Lung microvascular endothelial cell (primary cell): Measurements from ENCODE around the gene SLC46A1. TPM values are rescaled to one million over a fixed set of nuclear protein-coding genes. Genes with fewer than 3 reads are reported as not detected.
A peak's percentile ranks its signal among the peaks of the same experiment; 100 is the strongest.
"Not testable (repeated sequence)": the region's sequence is repeated elsewhere in the genome, so short reads cannot be mapped to it uniquely, and the experiment has no call there.

ENCODE experiments used
- DNase-seq, 2 donors: peaks; one replicate each; pipeline versions ENCODE4 v3.0.0 to v3.0.0-alpha.2; 2010; ENCODE audit warnings: low read depth in 2 of 2
- total RNA-seq: library from RNA; depleted of rRNA; stranded (reverse); fragments of >200 nt; gene quantifications from 2 replicates; pipeline ENCODE4 v1.2.1, GENCODE V29; 2014

The SLC46A1 gene
- 0.44 and 0.60 TPM in 2 replicates for total RNA-seq

DNA sequence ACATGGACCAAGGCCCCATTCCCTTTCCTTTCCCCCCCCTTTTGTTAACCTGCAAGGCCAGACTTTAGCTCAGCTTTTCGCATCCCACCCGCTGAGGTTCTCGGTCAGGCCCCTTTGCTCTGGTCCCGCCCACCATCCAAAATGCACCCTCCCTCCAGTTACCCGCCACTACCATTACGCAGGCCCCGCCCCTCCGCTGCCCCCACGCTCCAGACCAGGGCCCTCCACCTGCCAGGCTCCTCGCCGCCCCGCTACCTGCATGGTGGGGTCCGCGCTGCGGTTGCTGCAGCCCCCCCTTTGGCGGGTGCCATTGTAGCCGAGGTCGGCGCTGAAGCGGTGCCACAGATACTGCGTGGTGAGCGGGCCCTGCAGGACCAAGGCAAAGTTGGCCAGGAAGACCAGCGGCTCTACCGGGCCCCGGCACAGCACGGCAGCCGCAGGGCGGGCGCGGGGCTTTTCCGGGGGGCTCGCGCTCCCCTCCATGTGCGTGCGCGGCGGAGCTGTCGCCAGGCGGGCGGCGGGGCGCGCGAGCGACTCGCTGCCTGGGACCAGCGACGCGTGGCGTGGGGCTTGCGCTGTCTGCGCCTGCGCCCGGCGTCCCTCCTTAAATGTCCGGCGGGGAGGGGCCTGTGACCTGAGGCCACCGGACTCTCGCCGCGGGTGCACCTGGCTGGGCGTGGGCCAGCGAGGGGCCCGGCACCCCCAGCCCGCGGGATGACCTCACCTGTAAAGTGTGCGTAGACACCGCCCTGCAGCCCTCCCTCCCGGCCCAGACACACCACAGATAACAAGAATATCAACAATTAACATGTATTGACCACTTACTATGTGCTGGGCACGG, at the start of gene SLC46A1:
Gene SLC46A1, minus strand, starts transcription at position 581 of the 841 bp plus-strand sequence. Its CDS starts 98 bp downstream, at position 483.
- DNase-seq, result peak in 1 of 2 donors; percentile 28

DNA sequence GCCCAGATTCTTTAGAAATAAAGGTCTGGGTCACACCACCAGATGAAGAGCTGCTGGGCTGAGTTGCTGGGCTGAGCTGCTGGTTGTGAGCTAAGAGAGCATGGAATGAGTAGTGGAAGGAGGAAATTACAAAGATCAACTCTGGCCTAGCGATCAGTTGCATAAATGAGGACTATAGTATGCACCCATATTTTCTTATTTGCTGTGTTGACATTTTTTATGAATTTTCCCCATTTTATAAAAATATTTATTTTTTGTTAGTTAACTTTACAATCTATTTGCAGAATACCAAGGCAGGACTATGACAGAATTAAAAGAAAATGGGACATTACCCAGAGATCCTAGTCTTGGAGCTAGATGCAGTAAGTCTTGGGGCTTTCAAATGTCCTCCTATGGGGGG, 43.8 kb upstream of the SLC46A1 start:
- DNase-seq, result no peak

DNA sequence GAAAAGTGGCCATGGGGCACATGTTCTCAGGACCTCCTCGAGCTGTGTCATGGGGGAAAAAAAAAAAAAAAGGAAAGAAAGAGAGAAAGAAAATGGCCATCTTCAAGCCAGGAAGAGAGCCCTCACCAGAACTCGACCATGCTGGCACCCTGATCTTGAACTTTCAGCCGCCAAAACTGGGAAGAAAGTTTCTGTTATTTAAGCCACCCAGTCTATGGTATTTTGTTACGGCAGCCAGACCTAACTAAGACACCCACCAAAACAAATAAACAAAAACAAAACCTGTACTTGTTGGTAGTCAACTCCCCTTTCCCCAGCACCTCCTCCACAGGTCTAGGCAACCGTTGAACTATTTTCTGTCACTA, 41.4 kb upstream of the SLC46A1 start:
- DNase-seq, result no peak

DNA sequence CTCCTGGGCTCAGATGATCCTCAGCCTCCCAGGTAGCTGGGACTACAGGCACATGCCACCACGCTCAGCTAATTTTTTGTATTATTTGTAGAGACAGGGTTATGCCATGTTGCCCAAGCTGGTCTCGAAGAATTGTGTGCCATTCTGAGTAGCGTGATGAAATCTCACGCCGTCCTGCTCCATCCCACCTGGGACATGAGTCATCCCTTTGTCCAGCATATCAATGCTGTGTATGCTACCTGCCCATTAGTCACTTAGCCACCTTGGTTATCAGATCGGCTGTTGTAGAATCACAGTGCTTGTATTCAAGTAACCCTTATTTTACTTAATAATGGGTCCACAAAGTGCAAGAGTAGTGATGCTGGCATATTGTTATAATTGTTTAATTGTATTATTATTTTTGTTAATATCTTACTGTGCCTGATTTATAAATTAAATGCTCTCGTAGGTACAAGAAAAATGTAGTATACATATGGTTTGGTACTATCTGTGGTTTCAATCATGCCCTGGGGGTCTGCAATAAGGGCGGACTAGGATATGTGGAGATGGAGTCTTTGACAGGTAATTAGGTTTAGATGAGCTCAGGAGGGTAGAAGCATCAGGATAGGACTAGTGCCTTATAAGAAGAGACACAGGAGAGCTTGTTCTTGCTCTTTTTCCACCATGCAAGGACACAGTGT, 40.8 kb upstream of the SLC46A1 start:
- DNase-seq, result no peak

DNA sequence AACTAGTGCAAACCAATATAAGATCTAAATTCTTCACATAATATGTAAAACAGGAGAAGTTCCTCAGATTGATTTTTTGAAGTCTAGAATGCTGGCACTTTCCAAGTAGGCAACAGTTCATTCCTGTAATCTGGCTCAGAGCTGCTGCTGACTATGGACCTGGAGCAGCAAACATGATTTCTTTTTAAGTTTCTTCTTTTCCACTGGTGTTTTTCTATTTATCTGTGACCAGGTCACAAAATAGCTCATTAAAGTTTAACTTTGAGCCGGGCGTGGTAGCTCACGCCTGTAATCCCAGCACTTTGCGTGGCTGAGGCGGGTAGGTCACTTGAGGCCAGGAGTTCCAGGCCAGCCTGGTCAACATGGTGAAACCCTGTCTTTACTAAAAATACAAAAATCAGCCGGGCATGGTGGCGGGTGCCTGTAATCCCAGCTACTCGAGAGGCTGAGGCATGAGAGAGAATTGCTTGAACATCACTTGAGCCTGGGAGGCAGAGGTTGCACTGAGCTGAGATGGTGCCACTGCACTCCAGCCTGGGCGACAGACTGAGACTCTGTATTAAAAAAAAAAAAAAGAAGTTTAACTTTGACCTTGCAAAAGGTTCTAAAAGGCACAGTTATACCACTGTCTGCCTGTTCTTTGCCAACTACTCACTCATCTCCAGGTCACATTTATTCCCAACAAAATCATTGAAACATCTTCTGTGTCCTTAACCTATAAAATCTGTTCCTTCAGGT, 38.1 kb upstream of the SLC46A1 start:
- DNase-seq, result no peak

DNA sequence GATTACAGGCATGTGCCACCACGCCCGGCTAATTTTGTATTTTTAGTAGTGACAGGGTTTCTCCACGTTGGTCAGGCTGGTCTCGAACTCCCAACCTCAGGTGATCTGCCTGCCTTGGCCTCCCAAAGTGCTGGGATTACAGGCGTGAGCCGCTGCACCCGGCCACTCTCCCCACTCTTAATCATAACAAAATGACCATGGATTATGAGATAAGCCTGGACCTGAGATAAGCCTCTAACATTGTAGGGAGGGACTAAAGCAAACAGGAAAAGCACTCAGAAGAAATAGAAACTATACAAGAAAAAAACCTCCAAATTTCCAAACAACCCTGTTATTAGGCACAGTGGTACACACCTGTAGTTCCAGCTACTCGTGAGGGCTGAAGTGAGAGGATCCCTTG, 28.3 kb upstream of the SLC46A1 start:
- DNase-seq, result not testable (repeated sequence)

DNA sequence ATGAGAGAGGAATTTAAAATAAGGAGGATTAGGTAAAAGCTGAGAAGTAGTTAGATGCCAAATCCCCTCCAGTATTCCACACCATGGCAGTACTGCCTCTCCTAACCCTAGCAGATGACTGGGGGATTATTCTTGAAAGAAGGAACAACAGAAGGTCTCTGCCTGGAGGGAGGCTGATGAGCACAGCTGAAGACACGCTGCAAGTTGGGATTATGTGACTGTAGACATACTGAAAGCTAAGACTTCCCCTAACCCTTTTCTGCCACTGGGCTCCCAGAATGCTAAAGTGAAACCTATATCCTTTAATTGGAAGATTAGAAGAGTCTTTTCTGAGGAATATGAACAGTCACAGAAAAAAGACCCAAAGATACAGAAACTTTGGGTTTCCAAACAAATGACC, 27.7 kb upstream of the SLC46A1 start:
- no peak for DNase-seq

DNA sequence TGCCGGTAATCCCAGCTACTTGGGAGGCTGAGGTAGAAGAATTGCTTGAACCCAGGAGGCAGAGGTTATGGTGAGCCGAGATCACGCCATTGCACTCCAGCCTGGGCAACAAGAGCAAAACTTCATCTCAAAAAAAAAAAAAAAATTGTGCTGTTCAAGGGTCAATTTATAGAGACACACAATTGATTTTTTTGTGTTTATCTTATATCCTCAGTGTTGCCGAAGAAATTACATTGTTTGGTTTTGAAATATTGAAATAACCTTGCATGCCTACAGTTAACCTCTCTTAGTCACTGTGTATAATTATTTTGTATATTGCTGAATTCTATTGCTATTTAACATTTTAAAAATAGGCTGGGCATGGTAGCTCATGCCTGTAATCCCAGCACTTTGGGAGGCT, 22.0 kb upstream of the SLC46A1 start:
- DNase-seq, result not testable (repeated sequence)

DNA sequence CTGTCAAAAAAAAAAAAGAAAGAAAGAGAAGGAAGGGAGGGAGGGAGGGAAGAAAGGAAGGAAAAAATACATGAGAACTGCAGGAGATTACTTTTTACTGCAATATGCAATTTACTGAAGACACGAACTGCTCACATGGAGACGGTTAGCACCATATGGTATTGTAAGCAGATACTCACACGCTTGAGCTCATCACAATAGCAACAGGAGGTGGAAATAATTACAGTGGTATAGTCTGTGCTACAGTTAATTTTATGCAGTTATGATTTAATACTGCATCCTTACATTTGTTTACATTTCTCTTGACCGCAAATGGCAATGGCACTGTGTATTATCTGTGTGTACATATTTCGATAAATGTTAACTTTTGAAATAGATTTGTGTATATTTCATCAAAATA, 21.4 kb upstream of the SLC46A1 start:
- DNase-seq, result no peak

DNA sequence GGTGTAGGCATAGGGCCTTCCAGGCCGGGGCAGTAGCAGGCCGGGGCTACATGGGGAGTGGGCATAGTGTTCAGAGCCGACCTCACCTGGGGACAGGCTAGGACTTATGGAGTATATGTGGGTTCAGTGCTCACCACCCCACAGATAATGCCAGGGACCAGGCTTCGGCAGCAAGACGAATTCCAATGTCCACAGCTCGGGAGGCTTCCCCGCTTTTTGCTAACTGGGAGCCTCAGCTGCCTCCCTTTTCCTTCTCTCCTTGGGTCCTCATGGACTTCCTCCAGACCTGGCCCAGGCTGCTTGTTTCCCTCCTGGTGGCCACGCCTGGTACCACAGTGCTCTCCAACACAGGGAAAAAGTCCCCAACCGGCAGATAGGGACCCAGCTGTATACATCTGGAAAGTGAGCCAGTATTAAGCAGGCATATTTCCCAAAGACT, 20.1 kb upstream of the SLC46A1 start:
- DNase-seq, result no peak

DNA sequence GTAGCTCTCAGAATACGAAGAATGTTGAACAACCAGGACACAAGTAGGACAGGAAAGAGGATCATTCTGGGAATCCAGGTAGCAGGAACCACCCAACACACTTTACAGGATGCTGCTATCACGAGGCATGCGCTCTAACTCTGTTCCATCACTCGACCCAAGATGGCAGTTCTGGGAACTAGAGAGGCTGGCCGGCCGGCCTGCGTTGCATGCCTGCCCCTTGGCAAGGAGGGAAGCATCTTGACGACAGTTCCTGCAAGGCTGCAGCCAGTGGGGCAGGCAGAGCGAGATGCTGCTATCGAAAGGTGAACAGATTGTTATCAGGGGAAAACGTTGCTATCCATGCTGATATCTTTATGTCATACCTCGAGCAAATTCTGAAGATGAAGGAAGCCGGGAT, 19.2 kb upstream of the SLC46A1 start:
- no peak for DNase-seq

DNA sequence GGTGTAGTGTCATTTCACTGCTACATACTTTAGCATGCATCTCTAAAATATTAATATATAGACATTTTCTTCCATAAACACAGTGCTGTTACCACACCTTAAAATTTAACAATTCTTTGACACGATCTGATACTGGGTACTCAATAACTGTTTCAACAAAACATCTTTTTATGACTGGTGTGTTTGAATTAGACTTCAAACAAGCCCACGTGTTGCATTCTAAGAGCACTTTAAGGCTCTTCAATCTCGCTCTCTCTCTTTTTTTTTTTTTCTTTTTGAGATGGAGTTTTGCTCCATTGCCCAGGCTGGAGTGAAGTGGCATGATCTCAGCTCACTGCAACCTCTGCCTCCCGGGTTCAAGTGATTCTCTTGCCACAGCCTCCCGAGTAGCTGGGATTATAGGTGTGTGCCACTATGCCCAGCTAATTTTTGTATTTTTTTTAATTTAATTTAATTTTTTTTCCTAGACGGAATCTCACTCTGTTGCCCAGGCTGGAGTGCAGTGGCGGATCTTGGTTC, 15.8 kb upstream of the SLC46A1 start:
- no peak for DNase-seq

DNA sequence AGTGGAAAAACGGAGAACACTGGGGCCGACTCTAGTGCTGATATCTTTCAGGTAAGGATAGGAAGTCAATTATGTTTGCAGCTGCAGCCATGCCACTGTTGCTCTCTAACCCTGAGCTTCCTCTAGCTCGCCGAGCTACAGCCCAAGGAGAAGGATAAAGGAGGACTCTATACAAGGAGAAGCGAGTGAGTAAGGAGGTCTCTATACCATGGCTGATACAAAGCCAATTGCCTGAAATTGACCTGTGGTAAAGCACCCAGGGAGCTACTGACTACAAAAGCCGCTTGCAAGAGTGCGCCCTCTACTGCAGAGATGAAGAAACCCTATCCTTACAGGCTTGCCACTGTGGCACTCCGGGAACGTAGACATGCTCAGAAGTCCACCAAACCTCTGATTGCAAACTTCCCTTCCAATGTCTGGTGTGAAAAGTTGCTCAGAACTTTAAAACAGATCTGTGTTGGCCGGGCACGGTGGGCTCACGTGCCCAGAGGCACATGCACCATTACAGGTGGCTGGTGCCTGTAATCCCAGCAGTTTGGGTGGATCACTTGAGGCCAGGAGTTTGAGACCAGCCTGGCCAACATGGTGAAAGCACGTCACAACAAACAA, 10.8 kb upstream of the SLC46A1 start:
- DNase-seq, result peak; percentile 68 to 73

DNA sequence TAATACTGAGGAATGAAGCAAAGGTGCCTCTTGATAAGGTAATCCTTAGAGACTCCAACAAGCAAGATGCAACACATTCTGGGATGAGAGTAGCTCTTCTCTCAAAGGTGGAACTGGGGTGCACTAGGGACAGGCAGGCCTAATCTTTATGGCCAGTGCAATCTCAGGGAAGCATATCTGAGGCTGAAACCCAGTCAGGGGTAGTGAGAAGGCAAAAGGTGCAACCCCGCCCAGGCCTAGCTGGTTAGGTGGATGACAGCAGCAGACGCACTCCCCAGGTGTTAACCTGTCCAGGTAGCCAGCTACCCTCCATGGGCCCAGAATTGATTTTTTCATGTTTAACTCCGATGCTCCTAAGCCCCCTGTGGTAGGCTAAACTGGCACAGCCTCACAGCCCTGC, 9.9 kb upstream of the SLC46A1 start:
- DNase-seq, result no peak

DNA sequence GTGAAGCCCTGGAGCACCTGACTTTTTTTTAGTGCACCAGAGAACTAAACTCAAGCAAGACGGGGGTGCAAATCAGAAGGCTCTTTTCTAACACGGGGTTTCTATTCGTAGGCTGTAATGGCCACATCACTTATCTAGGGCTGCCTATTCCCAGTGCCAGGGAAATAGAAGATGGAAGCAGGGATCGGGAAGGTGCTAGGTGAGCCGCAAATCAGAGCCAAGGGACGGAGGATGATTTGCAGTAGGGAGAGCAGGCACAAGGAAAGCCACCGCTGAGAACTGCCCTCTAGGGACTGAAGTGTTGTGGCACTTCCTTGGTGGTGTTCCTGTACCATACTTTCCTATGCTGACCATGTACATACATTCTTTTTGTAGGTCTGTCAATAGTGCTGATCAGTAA, 7.8 kb upstream of the SLC46A1 start:
- DNase-seq, result no peak

DNA sequence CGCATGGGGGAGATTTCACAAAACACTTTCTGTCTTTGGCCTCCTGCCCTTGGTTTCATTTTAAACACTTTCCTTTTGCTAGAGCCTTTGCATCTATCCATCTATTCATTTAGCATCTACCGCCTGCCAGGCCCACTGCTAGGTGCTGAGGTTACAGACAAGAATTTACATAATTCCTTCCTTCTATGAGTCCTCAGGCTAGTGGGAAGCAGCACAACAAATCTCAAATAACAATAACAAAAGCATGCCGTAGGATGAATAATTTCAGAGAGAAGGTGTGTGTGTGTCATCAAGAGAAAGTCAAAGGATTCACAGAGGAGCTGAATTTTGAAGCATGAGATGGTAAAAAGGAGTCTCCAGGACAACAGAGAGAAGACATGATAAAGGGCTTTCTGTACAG, 6.1 kb upstream of the SLC46A1 start:
- DNase-seq, result no peak

DNA sequence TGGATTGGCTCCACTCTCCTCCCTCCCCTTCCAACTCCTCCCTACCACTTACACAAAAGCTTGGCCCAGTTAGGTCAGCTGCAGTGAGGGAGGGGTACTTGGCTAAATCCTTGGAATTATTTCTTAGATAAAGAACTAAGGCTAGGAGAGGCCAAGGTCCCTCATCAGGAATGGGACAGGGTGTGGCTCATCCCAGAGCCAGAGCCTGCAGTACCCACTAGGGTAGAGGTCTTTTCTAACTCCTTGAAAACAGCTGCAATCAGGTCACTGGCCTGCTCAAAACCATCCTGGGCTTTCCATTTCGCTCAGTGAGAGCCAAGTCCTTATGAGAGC, 1.9 kb upstream of the SLC46A1 start:
- DNase-seq, result no peak

DNA sequence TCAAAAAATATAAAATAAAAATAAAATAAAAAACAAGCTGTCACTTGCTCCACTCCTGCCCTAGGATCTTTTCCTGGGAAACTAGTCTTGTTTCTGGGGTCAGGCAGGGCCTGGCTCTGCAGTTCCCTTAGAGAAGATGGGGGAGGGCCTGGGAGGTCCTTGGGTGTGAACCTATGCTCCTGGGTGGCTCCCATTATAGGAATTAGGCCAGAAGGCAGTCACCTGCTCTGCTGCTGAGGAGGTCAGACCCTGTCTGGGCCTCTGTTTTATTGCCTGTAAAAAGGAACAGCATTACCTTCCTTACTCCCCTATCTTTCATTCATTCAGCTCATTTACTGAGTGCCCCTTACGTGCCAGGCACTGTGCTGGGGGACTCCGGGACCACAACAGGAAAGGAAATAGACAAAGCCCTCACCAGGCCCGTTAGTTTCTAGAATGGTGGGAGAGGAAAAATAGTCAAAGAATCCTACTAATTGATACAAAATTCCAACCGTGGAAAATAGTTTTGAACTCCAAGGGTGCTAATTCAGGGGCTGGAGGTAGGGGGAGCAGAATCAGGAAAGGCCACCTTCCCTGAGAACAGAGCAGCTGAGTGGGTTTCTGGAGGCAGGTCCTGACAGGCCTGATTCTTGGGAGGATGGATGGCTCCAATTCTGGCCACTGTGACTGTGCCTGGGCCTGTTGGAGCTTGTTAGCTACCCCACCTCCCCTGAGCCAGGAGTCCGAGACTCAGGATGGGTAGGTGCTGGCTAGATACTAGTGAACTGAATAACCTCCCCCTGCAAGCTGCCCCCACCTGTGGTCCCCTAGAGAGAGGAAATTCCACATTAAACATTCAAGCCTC, 1.3 kb upstream of the SLC46A1 start:
- no peak for DNase-seq

DNA sequence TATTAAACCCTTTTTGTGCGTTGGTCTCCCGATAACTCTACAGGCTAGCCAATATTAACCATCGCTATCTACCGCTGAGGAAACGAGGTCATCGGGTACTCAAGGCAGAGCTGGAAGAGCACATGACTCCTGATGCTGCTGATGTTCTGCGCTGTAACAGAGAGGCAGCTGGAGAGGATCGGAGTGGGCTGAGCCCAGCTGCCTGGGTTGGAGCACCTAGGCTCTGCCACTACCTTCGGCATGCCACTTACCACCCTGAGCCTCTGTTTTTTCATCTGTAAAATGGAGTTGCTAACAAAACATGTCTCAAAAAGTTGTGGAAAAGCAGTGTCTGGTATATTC, 432 bp upstream of the SLC46A1 start:
- no peak for DNase-seq

DNA sequence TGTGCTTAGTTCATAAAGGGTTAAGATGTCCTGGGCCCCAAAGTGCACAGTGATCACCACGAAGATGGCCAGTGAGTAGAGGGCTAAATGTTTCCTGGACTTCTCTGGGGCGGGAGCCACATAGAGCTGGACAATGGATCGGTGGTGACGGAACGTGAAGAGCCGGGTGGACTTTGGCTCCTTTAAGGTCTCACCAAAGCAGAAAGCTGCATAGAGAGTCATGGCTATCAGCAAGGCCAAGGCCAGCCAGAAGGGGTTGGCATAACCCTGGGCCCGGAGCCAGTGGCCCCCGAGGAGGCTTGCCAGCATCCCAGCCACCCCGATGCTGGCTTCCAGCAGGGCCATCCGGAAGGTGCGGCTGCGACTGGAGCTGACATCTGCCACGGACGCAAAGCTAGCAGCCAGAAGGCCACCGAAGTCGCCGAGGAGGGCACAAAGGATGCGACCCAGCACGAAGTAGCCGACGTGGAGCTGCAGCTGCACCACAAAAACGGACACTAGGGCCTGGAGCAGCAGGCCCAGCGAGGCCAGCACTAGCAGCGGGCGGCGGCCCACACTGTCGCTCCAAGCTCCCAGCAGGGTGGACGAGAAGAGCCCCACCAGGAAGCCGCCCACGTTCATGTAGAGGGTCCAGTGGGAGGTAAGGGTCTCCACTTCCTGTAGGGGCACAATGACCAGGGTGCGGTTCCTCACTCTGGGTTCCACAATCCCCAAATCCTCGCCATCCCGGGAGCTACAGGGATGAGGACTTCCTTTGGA, 1.0 kb downstream of the SLC46A1 start:
- DNase-seq, result no peak
